H9 (cell line): ENCODE data around the gene PUM1. TPM values are rescaled to one million over a fixed set of nuclear protein-coding genes. Genes with fewer than 3 reads are reported as not detected.

Experiments used
- DNase-seq: peaks from one replicate; pipeline ENCODE4 v3.0.0-alpha.2; 2017
- H2AFZ ChIP-seq: one replicate; pipeline ENCODE4 v1.6.1; 2013; ENCODE audit warnings: mild to moderate bottlenecking, low read length, control low read depth, moderate library complexity
- H2AK5ac ChIP-seq: 2 replicates; pipeline ENCODE4 v1.6.1; 2013; ENCODE audit warnings: low read length, control low read depth, mixed read lengths; ENCODE audit not compliant: insufficient read length
- H2BK120ac ChIP-seq: one replicate; pipeline ENCODE4 v1.6.1; 2013; ENCODE audit warnings: low read depth, mild to moderate bottlenecking, low read length, control low read depth, inconsistent platforms; ENCODE audit not compliant: poor library complexity, severe bottlenecking
- H2BK12ac ChIP-seq: 2 replicates; pipeline ENCODE4 v1.6.1; 2013; ENCODE audit warnings: low read length, control low read depth, mixed read lengths, low read depth; ENCODE audit not compliant: insufficient read length
- H2BK15ac ChIP-seq: 2 replicates; pipeline ENCODE4 v1.6.1; 2013; ENCODE audit warnings: low read depth, low read length, control low read depth
- H2BK20ac ChIP-seq: one replicate; pipeline ENCODE4 v1.6.1; 2013; ENCODE audit warnings: low read depth, mild to moderate bottlenecking, low read length, control low read depth, inconsistent platforms; ENCODE audit not compliant: poor library complexity, severe bottlenecking
- H2BK5ac ChIP-seq: 2 replicates; pipeline ENCODE4 v1.6.1; 2013; ENCODE audit warnings: low read length, control low read depth, mixed read lengths; ENCODE audit not compliant: insufficient read length
- H3K14ac ChIP-seq: 2 replicates; pipeline ENCODE4 v1.6.1; 2013; ENCODE audit warnings: low read length, control low read depth; ENCODE audit not compliant: insufficient read depth
- H3K18ac ChIP-seq: 2 replicates; pipeline ENCODE4 v1.6.1; 2013; ENCODE audit warnings: low read depth, mild to moderate bottlenecking, mixed read lengths, low read length, control low read depth; ENCODE audit not compliant: insufficient read length
- H3K23ac ChIP-seq: 2 replicates; pipeline ENCODE4 v1.6.1; 2013; ENCODE audit warnings: low read length, control low read depth, mixed read lengths, low read depth; ENCODE audit not compliant: insufficient read length
- H3K23me2 ChIP-seq: 2 replicates; pipeline ENCODE4 v1.6.1; 2013; ENCODE audit warnings: low read depth, mild to moderate bottlenecking, mixed read lengths, low read length, control low read depth; ENCODE audit not compliant: insufficient read length, poor library complexity, severe bottlenecking
- H3K27ac ChIP-seq: 2 replicates; pipeline ENCODE4 v1.5.1; 2013; ENCODE audit warnings: low read length, control low read depth, mixed read lengths, low read depth; ENCODE audit not compliant: insufficient read length
- H3K27me3 ChIP-seq: 2 replicates; pipeline ENCODE4 v1.6.1; 2013; ENCODE audit warnings: low read length, control low read depth, inconsistent platforms; ENCODE audit not compliant: insufficient read depth
- H3K4ac ChIP-seq: 2 replicates; pipeline ENCODE4 v1.6.1; 2013; ENCODE audit warnings: low read depth, mild to moderate bottlenecking, control low read depth, inconsistent platforms, low read length, moderate library complexity
- H3K4me1 ChIP-seq: 2 replicates; pipeline ENCODE4 v1.6.1; 2013; ENCODE audit warnings: low read length, control low read depth, inconsistent platforms; ENCODE audit not compliant: insufficient read depth
- H3K4me2 ChIP-seq: 2 replicates; pipeline ENCODE4 v1.6.1; 2013; ENCODE audit warnings: low read length, control low read depth, mixed read lengths; ENCODE audit not compliant: insufficient read length, insufficient read depth
- H3K56ac ChIP-seq: 2 replicates; pipeline ENCODE4 v1.6.1; 2013; ENCODE audit warnings: low read depth, mild to moderate bottlenecking, mixed read lengths, low read length, control low read depth; ENCODE audit not compliant: insufficient read length
- H3K79me1 ChIP-seq: 2 replicates; pipeline ENCODE4 v1.6.1; 2013; ENCODE audit warnings: low read depth, mild to moderate bottlenecking, moderate library complexity, low read length, control low read depth, inconsistent platforms; ENCODE audit not compliant: insufficient read depth, poor library complexity, severe bottlenecking
- H3K79me2 ChIP-seq: 2 replicates; pipeline ENCODE4 v1.6.1; 2013; ENCODE audit warnings: low read length, control low read depth, inconsistent platforms; ENCODE audit not compliant: insufficient read depth
- H3K9ac ChIP-seq: 2 replicates; pipeline ENCODE4 v1.6.1; 2013; ENCODE audit warnings: low read length, control low read depth, mixed read lengths; ENCODE audit not compliant: insufficient read length; ENCODE audit errors: extremely low read depth
- H3K9me3 ChIP-seq: one replicate; pipeline ENCODE4 v1.6.1; 2013; ENCODE audit warnings: low read depth, low read length, inconsistent platforms; ENCODE audit not compliant: control insufficient read depth
- H3T11ph ChIP-seq: one replicate; pipeline ENCODE4 v1.6.1; 2013; ENCODE audit warnings: mild to moderate bottlenecking, low read length, control low read depth, inconsistent platforms
- H4K20me1 ChIP-seq: one replicate; pipeline ENCODE4 v1.6.1; 2013; ENCODE audit not compliant: control insufficient read depth, insufficient read length, insufficient read depth
- H4K5ac ChIP-seq: 2 replicates; pipeline ENCODE4 v1.6.1; 2013; ENCODE audit warnings: low read depth, mild to moderate bottlenecking, mixed read lengths, low read length, control low read depth; ENCODE audit not compliant: insufficient read length
- H4K8ac ChIP-seq: replicated peaks from 2 replicates; pipeline ENCODE4 v1.6.1; 2013; ENCODE audit warnings: low read length, control low read depth, mixed read lengths, low read depth; ENCODE audit not compliant: insufficient read length
- H4K91ac ChIP-seq: 2 replicates; pipeline ENCODE4 v1.6.1; 2013; ENCODE audit warnings: low read depth, mild to moderate bottlenecking, moderate library complexity, mixed read lengths, low read length, control low read depth; ENCODE audit not compliant: insufficient read length
- H3K27ac Mint-ChIP-seq, 3 experiments: 2 replicates in 2 of 3; 3 replicates in 1 of 3; pipeline ENCODE4 v1.8.0; 2020 to 2021; ENCODE audit warnings: mixed read lengths in 3 of 3, mild to moderate bottlenecking in 1 of 3, moderate library complexity in 1 of 3
- H3K27me3 Mint-ChIP-seq: 2 replicates; pipeline ENCODE4 v1.8.0; 2021; ENCODE audit warnings: low read depth, mild to moderate bottlenecking, moderate library complexity, mixed read lengths
- H3K36me3 Mint-ChIP-seq, 3 experiments: 2 replicates in 2 of 3; 3 replicates in 1 of 3; pipeline ENCODE4 v1.8.0; 2020 to 2021; ENCODE audit warnings: low read depth in 3 of 3, mixed read lengths in 3 of 3; ENCODE audit not compliant: insufficient read depth in 1 of 3
- H3K4me1 Mint-ChIP-seq, 2 experiments: 2 replicates each; pipeline ENCODE4 v1.8.0; 2020; ENCODE audit warnings: mixed read lengths in 2 of 2
- H3K4me3 Mint-ChIP-seq, 2 experiments: 2 replicates in 1 of 2; 3 replicates in 1 of 2; pipeline ENCODE4 v1.8.0; 2020 to 2021; ENCODE audit warnings: mild to moderate bottlenecking in 2 of 2, mixed read lengths in 2 of 2, moderate library complexity in 1 of 2
- H3K9me3 Mint-ChIP-seq, 2 experiments: 2 replicates in 1 of 2; 3 replicates in 1 of 2; pipeline ENCODE4 v1.8.0; 2020; ENCODE audit warnings: mild to moderate bottlenecking in 2 of 2, mixed read lengths in 2 of 2, moderate library complexity in 1 of 2
- CTCF ChIP-seq: fragments of 200-600 bp; sonication (generic); conservative IDR thresholded peaks from 3 replicates; pipeline ENCODE4 v1.8.0; 2021; ENCODE audit warnings: antibody characterized with exemption, mild to moderate bottlenecking
- WGBS: extraction: QIAGEN DNeasy Blood & Tissue Kit; methylation state at CpG from one replicate; pipeline ENCODE4 v1.1.7; 2013; ENCODE audit warnings: missing lambda C conversion rate, low lambda C conversion rate, mixed read lengths; ENCODE audit not compliant: insufficient read length; ENCODE audit errors: extremely low coverage; 5-methylcytosine and 5-hydroxymethylcytosine counted together
- total RNA-seq: library from RNA; stranded (reverse); gene quantifications from 2 replicates; pipeline ENCODE4 v1.2.1, GENCODE V29; 2021

Gene PUM1
- total RNA-seq, 1 experiment from 2014 or later: 164 TPM

GRCh38 chr1:30904962-30905335 is 160.6 kb downstream of the PUM1 start:
- H3K23me2 ChIP-seq: peaks cover 7% of the 10 kb centered on the region
- no peak overlapping the region for H4K8ac ChIP-seq
- no peaks in the 10 kb centered on the region for H3K27me3 ChIP-seq
- H4K5ac ChIP-seq: no peak overlapping the region
- no peaks in the 10 kb centered on the region; the same call in 1 of the 2 replicates for H3K4me1 ChIP-seq
- H3K27ac ChIP-seq: no peak overlapping the region
- H2AFZ ChIP-seq: no peak overlapping the region
- H3K79me2 ChIP-seq: 0 out of 2 replicates have a peak, but pooled peaks cover 2% of the 10 kb centered on the region
- H3T11ph ChIP-seq: no peak overlapping the region
- H3K4me2 ChIP-seq: no peak overlapping the region
- no peak overlapping the region for H4K91ac ChIP-seq
- H3K23ac ChIP-seq: no peak overlapping the region
- H3K9me3 ChIP-seq: no peaks in the 10 kb centered on the region
- H2BK20ac ChIP-seq: no peak overlapping the region
- H4K20me1 ChIP-seq: peaks cover 6% of the 10 kb centered on the region
- no peak overlapping the region for H2AK5ac ChIP-seq
- H3K9ac ChIP-seq: no peak overlapping the region
- no CpG with 5 or more reads among the region's 1 CpG for WGBS
- H3K14ac ChIP-seq: no peak overlapping the region
- H2BK120ac ChIP-seq: no peak overlapping the region
- Mint-ChIP-seq H3K36me3 (no peaks in the 10 kb centered on the region), H3K27me3 (peaks cover 27% of the 10 kb centered on the region), H3K4me1 (peaks cover 44 to 66% of the 10 kb centered on the region in 2 experiments), H3K27ac (no peak overlapping the region; a peak in 1 of 7 replicates), H3K4me3 (no peak overlapping the region), H3K9me3 (no peaks in the 10 kb centered on the region)
- no peak overlapping the region for H3K56ac ChIP-seq
- H2BK5ac ChIP-seq: no peak overlapping the region
- H2BK15ac ChIP-seq: no peak overlapping the region
- no peak overlapping the region for H3K4ac ChIP-seq
- no peaks in the 10 kb centered on the region for H3K79me1 ChIP-seq
- TF ChIP-seq CTCF: no peak
- no peak for DNase-seq
- no peak overlapping the region for H3K18ac ChIP-seq
- H2BK12ac ChIP-seq: no peak overlapping the region
